HK-2 (cell line): Measurements from ENCODE around the gene ADAD2.

Experiments used
- DNase-seq: peaks from one replicate; pipeline ENCODE4 v3.0.0-alpha.2; 2018; ENCODE audit not compliant: unreplicated experiment

ADAD2 gene

GRCh38 chr16:84190731-84191388 is at the start of gene ADAD2:
Gene ADAD2 (plus strand): TSS chr16:84191157. CDS start chr16:84191231, 74 bp downstream.
- no peak for DNase-seq

GRCh38 chr16:84143081-84143480 is 47.9 kb upstream of the ADAD2 start:
- DNase-seq, result no peak

GRCh38 chr16:84143784-84144199 is 47.2 kb upstream of the ADAD2 start:
- DNase-seq, result no peak

GRCh38 chr16:84144209-84144858 is 46.6 kb upstream of the ADAD2 start:
- DNase-seq, result peak; percentile 37

GRCh38 chr16:84144859-84145639 is 45.9 kb upstream of the ADAD2 start, which contains the start of the genes DNAAF1 and HSDL1:
Gene DNAAF1 (plus strand): TSS chr16:84145308. CDS start chr16:84145441, 133 bp downstream.
Gene HSDL1 (minus strand): TSS chr16:84145177. CDS start chr16:84131321, 13,856 bp downstream.
- peak; percentile 92 for DNase-seq

GRCh38 chr16:84150926-84151325 is 40.0 kb upstream of the ADAD2 start:
- no peak for DNase-seq

- no peak for DNase-seq
Observed at GRCh38 chr16:84153660-84154214, 37.2 kb upstream of the ADAD2 start.

GRCh38 chr16:84155226-84155625 is 35.7 kb upstream of the ADAD2 start:
- DNase-seq, result no peak

- no peak for DNase-seq
Observed at GRCh38 chr16:84155771-84156170, 35.2 kb upstream of the ADAD2 start.

- peak; percentile 57 for DNase-seq
Observed at GRCh38 chr16:84156342-84156784, 34.6 kb upstream of the ADAD2 start.

GRCh38 chr16:84159007-84159406 is 31.9 kb upstream of the ADAD2 start:
- DNase-seq, result no peak

- DNase-seq, result no peak
Observed at GRCh38 chr16:84159800-84160199, 31.2 kb upstream of the ADAD2 start.

GRCh38 chr16:84161037-84161436 is 29.9 kb upstream of the ADAD2 start:
- DNase-seq, result no peak

GRCh38 chr16:84161801-84162200 is 29.2 kb upstream of the ADAD2 start:
- DNase-seq, result no peak

- DNase-seq, result no peak
Observed at GRCh38 chr16:84165746-84166145, 25.2 kb upstream of the ADAD2 start.

GRCh38 chr16:84166796-84167695 is 23.9 kb upstream of the ADAD2 start:
- no peak for DNase-seq

- DNase-seq, result no peak
Observed at GRCh38 chr16:84169765-84170310, 21.1 kb upstream of the ADAD2 start.

GRCh38 chr16:84174396-84174795 is 16.6 kb upstream of the ADAD2 start:
- DNase-seq, result no peak

GRCh38 chr16:84175350-84176081 is 15.4 kb upstream of the ADAD2 start:
- peak; percentile 61 for DNase-seq
